Epithelial cell of proximal tubule (primary cell): Measurements from ENCODE around the gene CSN2. TPM values are rescaled to one million over a fixed set of nuclear protein-coding genes. Genes with fewer than 3 reads are reported as not detected.

Source experiments
- DNase-seq: peaks from one replicate; pipeline ENCODE4 v3.0.0-alpha.2; 2011; ENCODE audit warnings: low read depth
- H3K4me3 ChIP-seq: 2 replicates; pipeline ENCODE4 v1.5.1; 2011; ENCODE audit warnings: low read depth, mild to moderate bottlenecking, low read length
- total RNA-seq: library from RNA; depleted of rRNA; stranded (reverse); fragments of >200 nt; gene quantifications from 2 replicates; pipeline ENCODE4 v1.2.3, GENCODE V29; 2015
- TF ChIP-seq, protein P1 (sequence below): conservative IDR thresholded peaks from 2 replicates; pipeline ENCODE4 v1.5.1; 2012; ENCODE audit warnings: low read depth, mild to moderate bottlenecking, low read length

The CSN2 gene
- total RNA-seq: not detected in 2 replicates

DNA sequence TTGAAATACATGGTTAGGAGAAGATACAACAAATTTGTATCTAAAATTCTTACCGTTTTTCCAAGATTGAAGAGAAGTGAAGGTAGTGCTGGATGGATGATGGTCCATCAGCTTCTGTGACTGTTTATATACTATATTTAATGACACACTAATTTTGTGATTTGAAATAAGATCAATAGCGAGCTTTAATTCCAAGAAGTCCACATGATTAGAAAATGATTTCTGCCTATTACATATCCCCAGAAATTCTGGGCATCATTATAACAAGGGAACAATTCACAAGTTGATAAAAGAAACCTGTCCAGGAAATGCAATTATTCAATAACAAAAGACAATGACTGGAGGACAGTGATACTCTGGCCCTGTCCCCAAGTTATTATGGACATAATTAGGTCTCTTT, at the start of gene CSN2:
Gene CSN2 (minus strand): TSS at position 101 of the 400 bp plus-strand sequence. CDS start 4,733 bp downstream, outside the sequence.
- DNase-seq: no peak
- TF ChIP-seq, protein P1, sequence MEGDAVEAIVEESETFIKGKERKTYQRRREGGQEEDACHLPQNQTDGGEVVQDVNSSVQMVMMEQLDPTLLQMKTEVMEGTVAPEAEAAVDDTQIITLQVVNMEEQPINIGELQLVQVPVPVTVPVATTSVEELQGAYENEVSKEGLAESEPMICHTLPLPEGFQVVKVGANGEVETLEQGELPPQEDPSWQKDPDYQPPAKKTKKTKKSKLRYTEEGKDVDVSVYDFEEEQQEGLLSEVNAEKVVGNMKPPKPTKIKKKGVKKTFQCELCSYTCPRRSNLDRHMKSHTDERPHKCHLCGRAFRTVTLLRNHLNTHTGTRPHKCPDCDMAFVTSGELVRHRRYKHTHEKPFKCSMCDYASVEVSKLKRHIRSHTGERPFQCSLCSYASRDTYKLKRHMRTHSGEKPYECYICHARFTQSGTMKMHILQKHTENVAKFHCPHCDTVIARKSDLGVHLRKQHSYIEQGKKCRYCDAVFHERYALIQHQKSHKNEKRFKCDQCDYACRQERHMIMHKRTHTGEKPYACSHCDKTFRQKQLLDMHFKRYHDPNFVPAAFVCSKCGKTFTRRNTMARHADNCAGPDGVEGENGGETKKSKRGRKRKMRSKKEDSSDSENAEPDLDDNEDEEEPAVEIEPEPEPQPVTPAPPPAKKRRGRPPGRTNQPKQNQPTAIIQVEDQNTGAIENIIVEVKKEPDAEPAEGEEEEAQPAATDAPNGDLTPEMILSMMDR: no peak
- H3K4me3 ChIP-seq: no peak within 1 kb of the TSS

- TF ChIP-seq, protein P1: no peak
- no peak for DNase-seq
- no peak overlapping the region for H3K4me3 ChIP-seq
Observed at GRCh38 chr4:70008771-70009170, 43.2 kb upstream of the CSN2 start.

GRCh38 chr4:70002507-70002906, 37.0 kb upstream of the CSN2 start:
- H3K4me3 ChIP-seq: no peak overlapping the region
- TF ChIP-seq, protein P1: no peak
- no peak for DNase-seq

GRCh38 chr4:70000711-70001110, 35.2 kb upstream of the CSN2 start:
- TF ChIP-seq, protein P1: no peak
- no peak for DNase-seq
- H3K4me3 ChIP-seq: no peak overlapping the region

GRCh38 chr4:69999420-69999819, 33.9 kb upstream of the CSN2 start:
- DNase-seq: no peak
- H3K4me3 ChIP-seq: no peak overlapping the region
- TF ChIP-seq, protein P1: no peak

DNA sequence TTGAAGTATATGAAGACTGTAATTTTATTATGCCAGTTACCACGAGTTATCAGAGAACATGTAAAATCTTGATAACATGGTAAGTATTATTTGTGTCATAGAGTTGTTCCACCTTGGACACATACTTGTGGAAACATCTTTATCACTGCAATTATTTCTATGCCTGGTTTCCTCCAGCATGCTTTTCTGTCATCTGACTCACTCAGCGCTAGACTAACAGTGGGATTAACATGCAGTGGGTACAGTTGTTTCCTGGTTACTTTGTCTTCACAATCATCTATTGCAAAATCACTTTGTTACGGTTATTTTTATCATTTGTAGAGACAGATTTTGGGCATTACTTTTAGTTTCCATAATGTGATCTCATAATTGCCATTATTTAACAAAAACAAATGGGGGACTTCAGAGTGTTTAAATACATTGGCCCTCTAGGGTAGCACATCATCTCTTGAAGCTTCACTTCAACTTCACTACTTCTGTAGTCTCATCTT, 30.0 kb upstream of the CSN2 start, which contains the start of gene STATH:
Gene STATH (plus strand): TSS at position 441 of the 491 bp plus-strand sequence. CDS start 2,472 bp downstream, outside the sequence.
- H3K4me3 ChIP-seq: no peak within 1 kb of the TSS
- no peak for DNase-seq
- TF ChIP-seq, protein P1: no peak

DNA sequence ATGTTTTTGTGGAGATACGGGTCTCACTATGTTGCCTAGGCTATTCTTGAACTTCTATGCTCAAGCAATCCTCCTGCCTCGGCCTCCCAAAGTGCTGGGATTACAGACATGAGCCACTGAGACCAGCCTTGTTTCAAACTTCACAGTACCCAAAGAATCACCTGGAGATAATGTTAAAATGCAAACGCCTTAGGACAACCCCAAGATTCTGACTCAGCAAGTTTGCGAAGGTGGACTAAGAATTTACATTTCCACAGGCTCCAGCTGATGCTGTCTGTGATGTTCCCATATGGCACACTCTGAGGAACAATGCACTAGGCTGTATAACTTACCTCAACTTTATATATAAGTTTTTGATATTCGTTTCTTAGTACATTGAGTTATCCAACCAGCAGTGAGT, 29.3 kb upstream of the CSN2 start:
- TF ChIP-seq, protein P1: no peak
- no peak for DNase-seq
- no peak overlapping the region for H3K4me3 ChIP-seq
